SU-DHL-6 (cell line): ENCODE results near the gene EPB41L2.

Source experiments
- H2AFZ ChIP-seq: fragments of 200-600 bp; sonication (generic); 2 replicates; pipeline ENCODE4 v1.6.1; 2014; ENCODE audit warnings: low read depth, mild to moderate bottlenecking, moderate library complexity, mixed read lengths, antibody characterized with exemption, low read length; ENCODE audit not compliant: severe bottlenecking
- H3F3A ChIP-seq: fragments of 200-600 bp; shearing (Covaris generic); 2 replicates; pipeline ENCODE4 v1.6.0; 2016; ENCODE audit warnings: antibody characterized with exemption, mild to moderate bottlenecking; ENCODE audit not compliant: insufficient read depth
- H3K27ac ChIP-seq: fragments of 200-600 bp; sonication (generic); 2 replicates; pipeline ENCODE4 v1.5.1; 2016; ENCODE audit warnings: low read depth, mild to moderate bottlenecking, low read length, moderate library complexity, mixed read lengths
- H3K27me3 ChIP-seq: fragments of 200-600 bp; sonication (generic), shearing (Covaris generic); 2 replicates; pipeline ENCODE4 v1.6.0; 2014; ENCODE audit warnings: mild to moderate bottlenecking, low read length
- H3K36me3 ChIP-seq: fragments of 200-600 bp; sonication (generic); 2 replicates; pipeline ENCODE4 v1.6.1; 2014; ENCODE audit warnings: mild to moderate bottlenecking, low read length, mixed read lengths
- H3K4me2 ChIP-seq: fragments of 300-600, 200-600 bp; shearing (Covaris generic), sonication (generic); 2 replicates; pipeline ENCODE4 v1.6.0; 2014; ENCODE audit warnings: low read length, low read depth, mild to moderate bottlenecking; ENCODE audit not compliant: poor library complexity, severe bottlenecking
- H3K4me3 ChIP-seq: fragments of 200-600 bp; sonication (generic); 2 replicates; pipeline ENCODE4 v1.5.1; 2014; ENCODE audit warnings: antibody characterized with exemption, low read length, mild to moderate bottlenecking, mixed read lengths; ENCODE audit not compliant: insufficient read depth, poor library complexity, severe bottlenecking
- H3K79me2 ChIP-seq: fragments of 200-600 bp; sonication (generic); 2 replicates; pipeline ENCODE4 v1.6.1; 2014; ENCODE audit warnings: mild to moderate bottlenecking, low read length, moderate library complexity; ENCODE audit not compliant: insufficient read depth
- H3K9ac ChIP-seq: fragments of 200-600 bp; sonication (generic); 2 replicates; pipeline ENCODE4 v1.7.0; 2014; ENCODE audit warnings: mild to moderate bottlenecking, low read length
- H3K9me2 ChIP-seq: fragments of 200-600 bp; sonication (generic); replicated peaks from 2 replicates; pipeline ENCODE4 v1.6.1; 2014; ENCODE audit warnings: low read length; ENCODE audit not compliant: insufficient read depth
- H3K9me3 ChIP-seq: fragments of 200-600 bp; sonication (generic); 2 replicates; pipeline ENCODE4 v1.6.1; 2014; ENCODE audit warnings: low read length, mixed read lengths; ENCODE audit not compliant: insufficient read depth
- H4K20me1 ChIP-seq: fragments of 200-600 bp; sonication (generic); 2 replicates; pipeline ENCODE4 v1.6.1; 2014; ENCODE audit warnings: low read depth, mild to moderate bottlenecking, antibody characterized with exemption, low read length, moderate library complexity, mixed read lengths
- CTCF ChIP-seq: fragments of 200-600 bp; sonication (generic); IDR thresholded peaks from one replicate; pipeline ENCODE4 v1.5.1; 2017; ENCODE audit warnings: antibody characterized with exemption, mild to moderate bottlenecking, low read length, moderate library complexity; ENCODE audit not compliant: insufficient read depth, poor library complexity, severe bottlenecking
- EZH2phosphoT487 ChIP-seq: fragments of 200-600 bp; sonication (generic), shearing (Covaris generic); conservative IDR thresholded peaks from 2 replicates; pipeline ENCODE4 v1.6.1; 2018; ENCODE audit warnings: mild to moderate bottlenecking, antibody characterized with exemption, low read length, moderate library complexity, mixed read lengths

The EPB41L2 gene

DNA sequence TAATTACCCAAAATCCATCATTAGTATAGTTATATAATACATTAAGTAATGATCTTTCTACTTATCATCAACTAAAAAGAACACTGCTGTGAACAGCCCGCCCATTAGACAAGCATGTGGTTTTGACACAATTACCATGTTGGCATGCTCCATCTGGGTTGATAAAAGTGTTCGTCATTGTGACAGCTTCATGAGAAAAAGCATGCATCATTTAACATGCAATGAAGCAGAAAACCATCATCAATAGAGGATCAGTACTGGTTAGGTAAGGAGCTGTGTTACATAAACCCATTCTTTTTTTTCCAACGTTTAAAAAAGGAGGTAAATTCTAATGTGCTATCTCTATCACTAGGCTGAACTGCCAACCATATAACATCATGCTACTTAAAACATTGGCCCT is 101.9 kb downstream of the EPB41L2 start:
- TF ChIP-seq CTCF (no peak), EZH2phosphoT487 (no peak)
- H3K4me2 ChIP-seq = no peak overlapping the region

GRCh38 chr6:130959951-130960350 is 103.1 kb downstream of the EPB41L2 start:
- no peak for TF ChIP-seq CTCF
- TF ChIP-seq EZH2phosphoT487 = no peak
- Histone ChIP-seq H3F3A (no peaks in the 10 kb centered on the region), H3K36me3 (no peaks in the 10 kb centered on the region), H3K27me3 (no peaks in the 10 kb centered on the region), H3K9me2 (no peaks in the 10 kb centered on the region), H2AFZ (no peak overlapping the region), H4K20me1 (no peaks in the 10 kb centered on the region), H3K4me3 (no peak overlapping the region), H3K9me3 (no peaks in the 10 kb centered on the region), H3K27ac (no peak overlapping the region), H3K79me2 (no peaks in the 10 kb centered on the region), H3K9ac (no peak overlapping the region), H3K4me2 (no peak overlapping the region)

More for the DNA sequence above, 101.9 kb downstream of the EPB41L2 start:
- Histone ChIP-seq H3K9ac (no peak overlapping the region), H3K4me3 (no peak overlapping the region), H3F3A (no peaks in the 10 kb centered on the region), H3K9me2 (no peaks in the 10 kb centered on the region), H3K79me2 (no peaks in the 10 kb centered on the region), H3K27me3 (no peaks in the 10 kb centered on the region), H3K27ac (no peak overlapping the region), H3K9me3 (no peaks in the 10 kb centered on the region), H2AFZ (no peak overlapping the region), H4K20me1 (no peaks in the 10 kb centered on the region), H3K36me3 (no peaks in the 10 kb centered on the region)

GRCh38 chr6:130958468-130958867 is 104.6 kb downstream of the EPB41L2 start:
- Histone ChIP-seq H3K9me2 (no peaks in the 10 kb centered on the region), H3K27ac (no peak overlapping the region), H3K36me3 (no peaks in the 10 kb centered on the region), H3K9ac (no peak overlapping the region), H2AFZ (no peak overlapping the region), H3K79me2 (no peaks in the 10 kb centered on the region), H3K9me3 (no peaks in the 10 kb centered on the region), H3K4me2 (no peak overlapping the region), H4K20me1 (no peaks in the 10 kb centered on the region), H3K27me3 (no peaks in the 10 kb centered on the region), H3K4me3 (no peak overlapping the region), H3F3A (no peaks in the 10 kb centered on the region)
- TF ChIP-seq CTCF (no peak), EZH2phosphoT487 (no peak)
